ENCODE results near the gene FIBCD1. TPM values are rescaled to one million over a fixed set of nuclear protein-coding genes. Genes with fewer than 3 reads are reported as not detected.

The FIBCD1 gene
- total RNA-seq, 1 experiment from 2014 or later = 7.1 TPM

DNA sequence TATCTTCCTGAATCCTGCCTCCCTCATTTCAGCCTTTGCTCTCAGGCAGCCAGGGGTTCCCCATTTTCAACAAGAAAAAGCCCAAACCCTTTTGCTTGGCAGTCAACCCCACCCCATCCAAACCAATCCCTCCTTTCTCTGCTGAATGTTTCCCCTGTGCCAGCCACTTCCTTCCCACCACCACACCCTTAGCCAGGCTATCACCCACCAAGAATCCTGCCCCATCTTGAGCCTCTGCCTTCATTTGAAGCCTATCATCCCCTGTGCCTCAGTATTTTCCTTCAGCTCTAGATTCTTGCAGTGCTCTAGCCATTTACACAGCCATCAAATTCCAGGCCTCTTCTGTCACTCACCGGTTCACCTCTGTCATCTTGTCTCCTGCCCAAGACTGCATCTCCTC lies 15.3 kb upstream of the FIBCD1 start:
- no CpG with 5 or more reads among the region's 1 CpG for WGBS (ENCODE audit: extremely low coverage, insufficient read length, low lambda C conversion rate)
- no peak overlapping the region for H3K18ac ChIP-seq (ENCODE audit: insufficient read length, low read depth, low read length)

More for the DNA sequence above, 15.3 kb upstream of the FIBCD1 start:
- H2BK15ac ChIP-seq (ENCODE audit: low read depth, low read length) = no peak overlapping the region
- H3K4me1 ChIP-seq (ENCODE audit: insufficient read depth, low read length) = no peaks in the 10 kb centered on the region
- H2AFZ ChIP-seq (ENCODE audit: low read length) = no peak overlapping the region
- H3K79me1 ChIP-seq (ENCODE audit: insufficient read depth, low read depth, low read length, poor library complexity, severe bottlenecking) = no peaks in the 10 kb centered on the region
- no peak overlapping the region for H3K9ac ChIP-seq (ENCODE audit: extremely low read depth, insufficient read length, low read length)
- no peak overlapping the region for H4K8ac ChIP-seq (replicated peaks; ENCODE audit: insufficient read length, low read depth, low read length)
- no peak overlapping the region for H2BK12ac ChIP-seq (ENCODE audit: insufficient read length, low read depth, low read length)
- H3K79me2 ChIP-seq (ENCODE audit: insufficient read depth, low read length) = no peaks in the 10 kb centered on the region
- no peaks in the 10 kb centered on the region for H4K20me1 ChIP-seq (ENCODE audit: control insufficient read depth, insufficient read depth, insufficient read length)
- no peak overlapping the region for H3K56ac ChIP-seq (ENCODE audit: insufficient read length, low read depth, low read length)
- H3K36me3 Mint-ChIP-seq (ENCODE audit: insufficient read depth in 1 of 3, low read depth in 3 of 3) = peaks cover 4 to 12% (median 7%) of the 10 kb centered on the region in 3 experiments
- DNase-seq = no peak
- no peak overlapping the region for H2BK120ac ChIP-seq (ENCODE audit: low read depth, low read length, poor library complexity, severe bottlenecking)
- no peak overlapping the region for H3K23ac ChIP-seq (ENCODE audit: insufficient read length, low read depth, low read length)
- H3K27me3 Mint-ChIP-seq (ENCODE audit: low read depth) = peaks cover 29% of the 10 kb centered on the region
- H2AK5ac ChIP-seq (ENCODE audit: insufficient read length, low read length) = no peak overlapping the region
- H3T11ph ChIP-seq (ENCODE audit: low read length) = no peak overlapping the region
- H2BK20ac ChIP-seq (ENCODE audit: low read depth, low read length, poor library complexity, severe bottlenecking) = no peak overlapping the region
- no peak overlapping the region for H4K91ac ChIP-seq (ENCODE audit: insufficient read length, low read depth, low read length)
- H3K4me1 Mint-ChIP-seq = peaks cover 6 to 11% of the 10 kb centered on the region in 2 experiments
- H3K4me2 ChIP-seq (ENCODE audit: insufficient read depth, insufficient read length, low read length) = no peak overlapping the region
- H3K23me2 ChIP-seq (ENCODE audit: insufficient read length, low read depth, low read length, poor library complexity, severe bottlenecking) = no peaks in the 10 kb centered on the region
- TF ChIP-seq, protein P1, sequence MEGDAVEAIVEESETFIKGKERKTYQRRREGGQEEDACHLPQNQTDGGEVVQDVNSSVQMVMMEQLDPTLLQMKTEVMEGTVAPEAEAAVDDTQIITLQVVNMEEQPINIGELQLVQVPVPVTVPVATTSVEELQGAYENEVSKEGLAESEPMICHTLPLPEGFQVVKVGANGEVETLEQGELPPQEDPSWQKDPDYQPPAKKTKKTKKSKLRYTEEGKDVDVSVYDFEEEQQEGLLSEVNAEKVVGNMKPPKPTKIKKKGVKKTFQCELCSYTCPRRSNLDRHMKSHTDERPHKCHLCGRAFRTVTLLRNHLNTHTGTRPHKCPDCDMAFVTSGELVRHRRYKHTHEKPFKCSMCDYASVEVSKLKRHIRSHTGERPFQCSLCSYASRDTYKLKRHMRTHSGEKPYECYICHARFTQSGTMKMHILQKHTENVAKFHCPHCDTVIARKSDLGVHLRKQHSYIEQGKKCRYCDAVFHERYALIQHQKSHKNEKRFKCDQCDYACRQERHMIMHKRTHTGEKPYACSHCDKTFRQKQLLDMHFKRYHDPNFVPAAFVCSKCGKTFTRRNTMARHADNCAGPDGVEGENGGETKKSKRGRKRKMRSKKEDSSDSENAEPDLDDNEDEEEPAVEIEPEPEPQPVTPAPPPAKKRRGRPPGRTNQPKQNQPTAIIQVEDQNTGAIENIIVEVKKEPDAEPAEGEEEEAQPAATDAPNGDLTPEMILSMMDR (conservative IDR thresholded peaks at IDR 0.05) = no peak
- no peak overlapping the region for H3K14ac ChIP-seq (ENCODE audit: insufficient read depth, low read length)
- H3K4me3 Mint-ChIP-seq = no peak overlapping the region
- H3K27ac Mint-ChIP-seq = no peak overlapping the region
- peaks cover 18 to 22% of the 10 kb centered on the region in 2 experiments for H3K9me3 Mint-ChIP-seq
- no peak overlapping the region for H2BK5ac ChIP-seq (ENCODE audit: insufficient read length, low read length)
- no peaks in the 10 kb centered on the region for H3K27me3 ChIP-seq (ENCODE audit: insufficient read depth, low read length)
- H4K5ac ChIP-seq (ENCODE audit: insufficient read length, low read depth, low read length) = no peak overlapping the region
- no peak overlapping the region for H3K4ac ChIP-seq (ENCODE audit: low read depth, low read length)
- no peaks in the 10 kb centered on the region for H3K9me3 ChIP-seq (ENCODE audit: control insufficient read depth, low read depth, low read length)
- H3K27ac ChIP-seq (ENCODE audit: insufficient read length, low read depth, low read length) = no peak overlapping the region

Data from H9 (cell line).